ENCODE measurements around the gene PLCB4.

PLCB4 gene

GRCh38 chr20:9294041-9294440 lies 225.2 kb downstream of the PLCB4 start:
- Histone ChIP-seq H3K27me3 (ENCODE audit: insufficient read depth, low read length) (no peaks in the 10 kb centered on the region), H2BK120ac (ENCODE audit: insufficient read depth, low read length, poor library complexity) (no peak overlapping the region), H4K8ac (ENCODE audit: low read depth, low read length) (no peak overlapping the region), H3K79me1 (ENCODE audit: low read length) (no peaks in the 10 kb centered on the region), H2AK5ac (ENCODE audit: low read length) (no peak overlapping the region), H3K23ac (ENCODE audit: low read length) (no peak overlapping the region), H2BK5ac (ENCODE audit: low read depth, low read length, poor library complexity) (no peak overlapping the region), H3K18ac (ENCODE audit: low read length) (no peak overlapping the region), H3K27ac (ENCODE audit: low read depth, low read length) (no peak overlapping the region), H4K91ac (ENCODE audit: low read depth, low read length) (no peak overlapping the region), H3K14ac (ENCODE audit: low read length) (no peak overlapping the region), H3K4ac (ENCODE audit: low read depth, low read length) (no peak overlapping the region), H3K4me3 (ENCODE audit: low read depth, low read length) (no peak overlapping the region), H4K12ac (ENCODE audit: low read depth, low read length) (no peak overlapping the region), H2BK12ac (ENCODE audit: low read length) (no peak overlapping the region), H2AFZ (ENCODE audit: insufficient read depth, low read length, poor library complexity) (no peak overlapping the region), H3K4me1 (ENCODE audit: control insufficient read depth in 1 of 2, insufficient read depth in 2 of 2, low read length in 2 of 2) (no peaks in the 10 kb centered on the region), H3K9me3 (ENCODE audit: insufficient read depth, low read depth, low read length) (no peaks in the 10 kb centered on the region), H3K9ac (ENCODE audit: low read length) (no peak overlapping the region), H3K79me2 (ENCODE audit: control insufficient read depth, insufficient read depth, low read length, poor library complexity) (no peaks in the 10 kb centered on the region), H3K36me3 (ENCODE audit: control insufficient read depth in 1 of 2, insufficient read depth in 2 of 2, low read length in 2 of 2) (no peaks in the 10 kb centered on the region), H3K4me2 (ENCODE audit: low read length) (no peak overlapping the region)
- no peak for DNase-seq

GRCh38 chr20:9298906-9299305 lies 230.0 kb downstream of the PLCB4 start:
- Histone ChIP-seq H3K36me3 (ENCODE audit: control insufficient read depth in 1 of 2, insufficient read depth in 2 of 2, low read length in 2 of 2) (no peaks in the 10 kb centered on the region), H3K4me1 (ENCODE audit: control insufficient read depth in 1 of 2, insufficient read depth in 2 of 2, low read length in 2 of 2) (no peaks in the 10 kb centered on the region), H4K12ac (ENCODE audit: low read depth, low read length) (no peak overlapping the region), H3K79me2 (ENCODE audit: control insufficient read depth, insufficient read depth, low read length, poor library complexity) (no peaks in the 10 kb centered on the region), H2BK12ac (ENCODE audit: low read length) (no peak overlapping the region), H3K79me1 (ENCODE audit: low read length) (no peaks in the 10 kb centered on the region), H2BK120ac (ENCODE audit: insufficient read depth, low read length, poor library complexity) (no peak overlapping the region), H3K4me3 (ENCODE audit: low read depth, low read length) (no peak overlapping the region), H3K14ac (ENCODE audit: low read length) (no peak overlapping the region), H2AFZ (ENCODE audit: insufficient read depth, low read length, poor library complexity) (no peak overlapping the region), H3K23ac (ENCODE audit: low read length) (no peak overlapping the region), H3K27ac (ENCODE audit: low read depth, low read length) (no peak overlapping the region), H2AK5ac (ENCODE audit: low read length) (no peak overlapping the region), H2BK5ac (ENCODE audit: low read depth, low read length, poor library complexity) (no peak overlapping the region), H3K9me3 (ENCODE audit: insufficient read depth, low read depth, low read length) (no peaks in the 10 kb centered on the region), H4K91ac (ENCODE audit: low read depth, low read length) (no peak overlapping the region), H3K18ac (ENCODE audit: low read length) (no peak overlapping the region), H3K4ac (ENCODE audit: low read depth, low read length) (no peak overlapping the region), H4K8ac (ENCODE audit: low read depth, low read length) (no peak overlapping the region), H3K9ac (ENCODE audit: low read length) (no peak overlapping the region), H3K27me3 (ENCODE audit: insufficient read depth, low read length) (no peaks in the 10 kb centered on the region), H3K4me2 (ENCODE audit: low read length) (no peak overlapping the region)
- WGBS (ENCODE audit: extremely low coverage, insufficient coverage, insufficient read length) = no CpG with 5 or more reads among the region's 2 CpGs
- no peak for DNase-seq

GRCh38 chr20:9300080-9300479 lies 231.2 kb downstream of the PLCB4 start:
- Histone ChIP-seq H2BK12ac (ENCODE audit: low read length) (no peak overlapping the region), H3K79me1 (ENCODE audit: low read length) (no peaks in the 10 kb centered on the region), H4K8ac (ENCODE audit: low read depth, low read length) (no peak overlapping the region), H4K91ac (ENCODE audit: low read depth, low read length) (no peak overlapping the region), H3K4me1 (ENCODE audit: control insufficient read depth in 1 of 2, insufficient read depth in 2 of 2, low read length in 2 of 2) (no peaks in the 10 kb centered on the region), H3K4ac (ENCODE audit: low read depth, low read length) (no peak overlapping the region), H4K12ac (ENCODE audit: low read depth, low read length) (no peak overlapping the region), H3K9ac (ENCODE audit: low read length) (no peak overlapping the region), H3K36me3 (ENCODE audit: control insufficient read depth in 1 of 2, insufficient read depth in 2 of 2, low read length in 2 of 2) (no peaks in the 10 kb centered on the region), H3K23ac (ENCODE audit: low read length) (no peak overlapping the region), H3K4me3 (ENCODE audit: low read depth, low read length) (no peak overlapping the region), H2BK120ac (ENCODE audit: insufficient read depth, low read length, poor library complexity) (no peak overlapping the region), H3K9me3 (ENCODE audit: insufficient read depth, low read depth, low read length) (no peaks in the 10 kb centered on the region), H3K18ac (ENCODE audit: low read length) (no peak overlapping the region), H3K14ac (ENCODE audit: low read length) (no peak overlapping the region), H2AK5ac (ENCODE audit: low read length) (no peak overlapping the region), H2BK5ac (ENCODE audit: low read depth, low read length, poor library complexity) (no peak overlapping the region), H3K4me2 (ENCODE audit: low read length) (no peak overlapping the region), H3K79me2 (ENCODE audit: control insufficient read depth, insufficient read depth, low read length, poor library complexity) (no peaks in the 10 kb centered on the region), H3K27ac (ENCODE audit: low read depth, low read length) (no peak overlapping the region), H2AFZ (ENCODE audit: insufficient read depth, low read length, poor library complexity) (no peak overlapping the region), H3K27me3 (ENCODE audit: insufficient read depth, low read length) (no peaks in the 10 kb centered on the region)
- DNase-seq = no peak

DNA sequence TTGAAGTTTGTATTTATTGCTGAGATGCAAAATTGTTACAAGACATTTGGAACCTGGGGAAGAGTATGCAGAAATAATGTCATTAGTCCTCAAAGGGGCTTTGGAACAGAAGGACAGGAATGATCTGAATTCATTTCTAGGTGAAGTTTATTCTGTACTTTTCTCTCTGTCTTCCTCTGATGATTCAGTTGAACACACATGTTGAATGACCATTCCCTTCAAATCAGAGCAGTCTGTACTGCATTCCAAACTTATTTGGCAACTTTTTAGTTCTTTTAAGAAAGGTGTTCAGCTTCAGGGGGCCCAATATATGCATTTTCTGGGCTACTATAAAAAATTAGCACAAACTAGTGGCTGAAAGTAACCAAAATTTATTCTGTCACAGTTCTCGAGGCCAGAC lies 231.6 kb downstream of the PLCB4 start:
- no peaks in the 10 kb centered on the region for H3K27me3 ChIP-seq (ENCODE audit: insufficient read depth, low read length)
- no peaks in the 10 kb centered on the region for H3K36me3 ChIP-seq (ENCODE audit: control insufficient read depth in 1 of 2, insufficient read depth in 2 of 2, low read length in 2 of 2)
- no peaks in the 10 kb centered on the region for H3K79me2 ChIP-seq (ENCODE audit: control insufficient read depth, insufficient read depth, low read length, poor library complexity)
- H2AFZ ChIP-seq (ENCODE audit: insufficient read depth, low read length, poor library complexity) = no peak overlapping the region
- no peak overlapping the region for H3K14ac ChIP-seq (ENCODE audit: low read length)
- H2AK5ac ChIP-seq (ENCODE audit: low read length) = no peak overlapping the region
- no CpG with 5 or more reads among the region's 1 CpG for WGBS (ENCODE audit: extremely low coverage, insufficient coverage, insufficient read length)
- H3K4me3 ChIP-seq (ENCODE audit: low read depth, low read length) = no peak overlapping the region
- no peak overlapping the region for H3K4ac ChIP-seq (ENCODE audit: low read depth, low read length)
- H4K91ac ChIP-seq (ENCODE audit: low read depth, low read length) = no peak overlapping the region
- H3K23ac ChIP-seq (ENCODE audit: low read length) = no peak overlapping the region
- no peak overlapping the region for H2BK120ac ChIP-seq (ENCODE audit: insufficient read depth, low read length, poor library complexity)
- H3K9me3 ChIP-seq (ENCODE audit: insufficient read depth, low read depth, low read length) = no peaks in the 10 kb centered on the region
- H4K8ac ChIP-seq (ENCODE audit: low read depth, low read length) = no peak overlapping the region
- no peaks in the 10 kb centered on the region for H3K79me1 ChIP-seq (ENCODE audit: low read length)
- no peak overlapping the region for H2BK12ac ChIP-seq (ENCODE audit: low read length)
- H3K18ac ChIP-seq (ENCODE audit: low read length) = no peak overlapping the region
- H4K12ac ChIP-seq (ENCODE audit: low read depth, low read length) = no peak overlapping the region
- no peaks in the 10 kb centered on the region for H3K4me1 ChIP-seq (ENCODE audit: control insufficient read depth in 1 of 2, insufficient read depth in 2 of 2, low read length in 2 of 2)
- no peak overlapping the region for H3K9ac ChIP-seq (ENCODE audit: low read length)
- no peak overlapping the region for H3K4me2 ChIP-seq (ENCODE audit: low read length)
- H2BK5ac ChIP-seq (ENCODE audit: low read depth, low read length, poor library complexity) = no peak overlapping the region
- no peak overlapping the region for H3K27ac ChIP-seq (ENCODE audit: low read depth, low read length)
- DNase-seq = no peak
